ENCODE data around the gene ZNF521. TPM values are rescaled to one million over a fixed set of nuclear protein-coding genes. Genes with fewer than 3 reads are reported as not detected.

The ZNF521 gene
- total and polyA plus RNA-seq, 2 experiments from 2014 or later = 3.1 to 9.2 TPM

- H3K36me3 Mint-ChIP-seq (ENCODE audit: low read depth) = no peaks in the 10 kb centered on the region
- H3K27me3 Mint-ChIP-seq (ENCODE audit: insufficient read depth, low read depth, poor library complexity) = peaks cover 54% of the 10 kb centered on the region
- Histone ChIP-seq H3K36me3 (ENCODE audit: insufficient read depth) (no peaks in the 10 kb centered on the region), H4K20me1 (replicated peaks; ENCODE audit: insufficient read depth) (peaks cover 17% of the 10 kb centered on the region), H3K4me1 (ENCODE audit: insufficient read depth) (peaks cover 5% of the 10 kb centered on the region), H3K4me2 (0 out of 2 replicates have a peak overlapping the region, but pooled peaks have one; percentile 18), H2AFZ (no peak overlapping the region), H3K27ac (ENCODE audit: low read depth) (no peak overlapping the region), H3K9me2 (ENCODE audit: insufficient read depth) (no peaks in the 10 kb centered on the region; the same call in 1 of the 2 replicates), H3K27me3 (ENCODE audit: insufficient read depth) (peaks cover 95% of the 10 kb centered on the region), H3K4me3 (no peak overlapping the region), H3K79me2 (replicated peaks; ENCODE audit: insufficient read depth) (no peaks in the 10 kb centered on the region), H3F3A (replicated peaks; ENCODE audit: low read depth) (no peaks in the 10 kb centered on the region)
- no peak for ATAC-seq
- TF ChIP-seq STAT1 (IDR thresholded peaks at IDR 0.05; ENCODE audit: unreplicated experiment) (no peak), ETS1 (IDR thresholded peaks at IDR 0.05) (no peak), JUNB (IDR thresholded peaks at IDR 0.05; ENCODE audit: unreplicated experiment) (no peak), ZNF114 (CRISPR knock-in tag; IDR thresholded peaks at IDR 0.05) (no peak), CTCF (conservative IDR thresholded peaks at IDR 0.05; ENCODE audit: low read depth in 2 of 2) (no peak), POLR2AphosphoS5 (IDR thresholded peaks at IDR 0.05; ENCODE audit: low read depth) (no peak), NANOG (IDR thresholded peaks at IDR 0.05; ENCODE audit: borderline replicate concordance) (no peak), EZH2 (IDR thresholded peaks at IDR 0.05; ENCODE audit: low read depth, unreplicated experiment) (no peak), ZNF331 (CRISPR knock-in tag; IDR thresholded peaks at IDR 0.05; ENCODE audit: low read depth) (no peak), CREB1 (CRISPR knock-in tag; IDR thresholded peaks at IDR 0.05; ENCODE audit: low read depth) (no peak), REST (IDR thresholded peaks at IDR 0.05; ENCODE audit: unreplicated experiment) (no peak)
- H3K9me3 Mint-ChIP-seq = no peaks in the 10 kb centered on the region; the same call in 2 of the 3 replicates
- H3K4me1 Mint-ChIP-seq = peaks cover 20% of the 10 kb centered on the region
- no peak overlapping the region for H3K4me3 Mint-ChIP-seq
- DNase-seq (ENCODE audit: low spot score) = no peak
- H3K27ac Mint-ChIP-seq = no peak overlapping the region
These were observed 304.5 kb downstream of the ZNF521 start for GRCh38 chr18:25047421-25047820.

All from GM23338 (cell line).